T-helper 17 cell (primary cell): Measurements from ENCODE around the gene JARID2. TPM values are rescaled to one million over a fixed set of nuclear protein-coding genes. Genes with fewer than 3 reads are reported as not detected.

Experiments used
- ATAC-seq: fragments of 150-1000 bp; cut with Tn5 transposase; 2 replicates; pipeline ENCODE4 v1.10.0; 2021; ENCODE audit warnings: mild to moderate bottlenecking, moderate library complexity
- DNase-seq, 3 donors: peaks; one replicate each; pipeline versions ENCODE4 v3.0.0 to v3.0.0-alpha.2; 2020 to 2021
- H3K9me3 ChIP-seq: one replicate; pipeline ENCODE4 v1.7.0; 2013; ENCODE audit warnings: low read length, mild to moderate bottlenecking; ENCODE audit not compliant: control insufficient read depth, poor library complexity, severe bottlenecking
- H3K27ac Mint-ChIP-seq: one replicate; pipeline ENCODE4 v1.8.0; 2022; ENCODE audit warnings: mild to moderate bottlenecking, moderate library complexity, mixed read lengths
- H3K27me3 Mint-ChIP-seq: one replicate; pipeline ENCODE4 v1.8.0; 2022; ENCODE audit warnings: mixed read lengths
- H3K36me3 Mint-ChIP-seq: one replicate; pipeline ENCODE4 v1.8.0; 2022; ENCODE audit warnings: low read depth, mixed read lengths
- H3K4me1 Mint-ChIP-seq: one replicate; pipeline ENCODE4 v1.8.0; 2022; ENCODE audit warnings: mild to moderate bottlenecking, mixed read lengths
- H3K4me3 Mint-ChIP-seq: one replicate; pipeline ENCODE4 v1.8.0; 2022; ENCODE audit warnings: mild to moderate bottlenecking, moderate library complexity, mixed read lengths
- total RNA-seq, 4 donors: library from RNA in 2 of 4; stranded (reverse) in 2 of 4; gene quantifications; one replicate each; pipeline ENCODE4 v1.2.3 and lab custom pipeline; 2022 to 2026

JARID2 gene
- total RNA-seq, 2 donors from 2014 or later, result 21.9 to 35.5 TPM

DNA sequence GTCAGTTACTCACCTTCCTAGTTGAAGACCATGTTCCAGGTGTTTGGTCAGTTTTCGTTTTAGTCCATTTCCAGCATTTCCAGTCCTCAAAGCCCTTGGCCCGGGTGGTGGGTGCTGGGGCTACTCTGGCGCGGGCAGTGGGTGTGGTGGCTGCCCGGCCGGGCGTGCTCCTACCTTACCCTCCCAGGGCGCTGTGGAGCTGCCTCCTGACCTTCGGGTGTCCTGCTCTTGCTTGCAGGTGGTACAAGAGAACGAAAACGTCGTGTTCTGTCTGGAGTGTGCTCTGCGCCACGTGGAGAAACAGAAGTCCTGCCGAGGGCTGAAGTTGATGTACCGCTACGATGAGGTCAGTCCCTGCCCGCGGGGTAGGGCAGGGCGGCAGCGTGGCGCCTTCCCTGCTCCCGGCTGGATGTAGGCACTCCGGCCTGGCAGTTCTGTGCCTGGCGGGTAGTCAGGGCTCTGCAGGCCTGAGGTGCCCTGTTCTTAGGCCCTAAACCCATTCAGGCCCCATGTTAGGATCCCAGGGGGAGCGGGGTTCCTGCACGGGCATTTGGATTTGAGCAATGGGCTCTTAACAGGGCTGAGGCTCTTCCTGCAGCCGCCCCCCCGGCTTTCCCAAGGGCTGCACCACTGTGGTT is 271.2 kb downstream of the JARID2 start:
- peaks cover 5% of the 10 kb centered on the region for H3K36me3 Mint-ChIP-seq
- peaks cover 10% of the 10 kb centered on the region for H3K4me1 Mint-ChIP-seq
- ATAC-seq, result no peak
- no peak overlapping the region for H3K27ac Mint-ChIP-seq
- DNase-seq, result no peak
- H3K4me3 Mint-ChIP-seq, result no peak overlapping the region
- no peaks in the 10 kb centered on the region for H3K27me3 Mint-ChIP-seq
- no peaks in the 10 kb centered on the region for H3K9me3 ChIP-seq

DNA sequence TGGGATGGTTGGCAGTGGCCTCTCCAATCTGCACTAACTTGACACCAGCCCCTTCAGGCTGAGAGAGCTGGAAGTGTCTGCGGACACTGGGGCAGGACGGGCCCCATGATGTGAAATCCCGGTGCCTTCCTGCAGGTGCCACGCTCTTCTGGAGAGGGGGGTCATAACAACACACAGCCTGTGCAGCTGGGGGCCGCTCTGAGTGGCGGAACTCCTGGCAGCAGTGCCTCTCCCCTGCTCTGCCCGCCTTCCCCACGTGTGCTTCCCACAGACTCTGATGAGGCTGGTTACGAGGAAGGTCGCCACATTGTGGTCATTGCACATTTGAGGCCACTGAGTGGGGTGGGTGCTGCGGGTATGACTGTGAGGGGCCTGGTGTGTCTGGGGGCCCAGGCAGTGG is 271.7 kb downstream of the JARID2 start:
- no peak overlapping the region for H3K27ac Mint-ChIP-seq
- peaks cover 10% of the 10 kb centered on the region for H3K4me1 Mint-ChIP-seq
- H3K27me3 Mint-ChIP-seq, result no peaks in the 10 kb centered on the region
- H3K4me3 Mint-ChIP-seq, result no peak overlapping the region
- no peaks in the 10 kb centered on the region for H3K9me3 ChIP-seq
- DNase-seq, result no peak
- peaks cover 4% of the 10 kb centered on the region for H3K36me3 Mint-ChIP-seq
- ATAC-seq, result no peak

DNA sequence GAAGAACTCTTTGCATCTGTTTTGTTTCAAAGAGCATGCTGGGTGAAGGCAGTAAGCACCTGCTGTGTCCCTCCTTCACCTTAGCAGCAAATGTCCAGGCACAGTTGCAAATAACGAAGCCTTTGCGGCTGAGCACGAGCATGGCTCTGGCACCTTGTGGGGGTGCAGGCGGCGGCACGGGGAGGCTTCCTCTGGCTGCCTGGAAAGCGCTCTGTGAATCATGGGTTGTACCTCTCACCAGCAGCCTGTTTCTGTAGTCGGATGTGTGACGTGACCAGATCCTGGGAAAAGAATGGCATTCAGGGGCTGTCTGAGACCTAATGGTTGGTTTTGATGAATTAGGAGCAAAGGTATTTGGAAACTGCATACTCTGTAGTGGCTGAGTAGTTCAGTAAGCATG is 272.2 kb downstream of the JARID2 start:
- Mint-ChIP-seq H3K4me1 (peaks cover 10% of the 10 kb centered on the region), H3K4me3 (no peak overlapping the region), H3K36me3 (peaks cover 4% of the 10 kb centered on the region), H3K27ac (no peak overlapping the region), H3K27me3 (no peaks in the 10 kb centered on the region)
- ATAC-seq, result no peak
- no peaks in the 10 kb centered on the region for H3K9me3 ChIP-seq
- no peak for DNase-seq

DNA sequence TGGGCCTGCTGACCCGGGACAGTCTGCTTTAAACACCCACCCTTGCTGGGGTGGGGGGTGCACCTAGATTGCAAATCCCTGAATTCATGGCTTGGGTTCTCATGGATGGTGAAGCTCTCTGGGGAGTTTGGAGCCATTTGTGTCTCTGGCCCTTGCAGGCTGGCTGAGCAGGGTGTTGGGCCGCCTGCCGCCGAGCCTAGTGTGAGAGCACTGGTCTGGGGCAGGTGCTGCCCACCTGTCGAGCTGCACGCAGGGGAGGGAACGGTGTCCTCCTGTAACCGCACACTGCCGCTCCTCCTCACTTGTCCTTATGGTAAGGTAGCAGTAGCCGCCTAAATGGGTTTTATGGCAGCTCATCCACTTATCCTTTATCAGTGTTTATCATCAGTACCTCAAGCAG is 273.0 kb downstream of the JARID2 start:
- H3K27me3 Mint-ChIP-seq, result no peaks in the 10 kb centered on the region
- H3K4me1 Mint-ChIP-seq, result peaks cover 8% of the 10 kb centered on the region
- peak overlapping the region; percentile 72 for H3K27ac Mint-ChIP-seq
- ATAC-seq (no peak), DNase-seq (no peak)
- H3K9me3 ChIP-seq, result no peaks in the 10 kb centered on the region
- H3K4me3 Mint-ChIP-seq, result no peak overlapping the region
- H3K36me3 Mint-ChIP-seq, result peaks cover 2% of the 10 kb centered on the region

DNA sequence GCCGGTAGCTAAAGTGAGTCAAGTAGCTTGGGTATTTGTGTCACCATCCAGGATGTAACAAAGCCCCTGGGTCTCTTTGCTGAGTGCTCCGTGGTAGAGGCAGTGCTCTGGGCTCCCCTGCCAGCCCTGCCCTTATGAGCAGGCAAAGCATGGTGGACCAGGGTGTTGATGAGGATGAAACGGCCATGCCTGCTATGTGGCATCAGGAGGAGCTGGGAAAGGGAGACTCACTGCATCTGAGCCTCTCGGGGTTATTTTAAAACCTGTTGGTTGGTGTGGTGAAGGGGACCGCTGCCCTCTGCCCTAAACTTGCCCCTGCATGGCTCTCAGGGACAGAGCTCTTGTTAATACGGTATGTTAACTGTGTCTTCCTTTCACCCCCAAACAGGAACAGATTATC is 273.8 kb downstream of the JARID2 start:
- ATAC-seq (no peak), DNase-seq (no peak)
- Mint-ChIP-seq H3K27ac (peak overlapping the region; percentile 72), H3K4me3 (no peak overlapping the region), H3K27me3 (no peaks in the 10 kb centered on the region), H3K36me3 (peaks cover 2% of the 10 kb centered on the region), H3K4me1 (peaks cover 6% of the 10 kb centered on the region)
- no peaks in the 10 kb centered on the region for H3K9me3 ChIP-seq

DNA sequence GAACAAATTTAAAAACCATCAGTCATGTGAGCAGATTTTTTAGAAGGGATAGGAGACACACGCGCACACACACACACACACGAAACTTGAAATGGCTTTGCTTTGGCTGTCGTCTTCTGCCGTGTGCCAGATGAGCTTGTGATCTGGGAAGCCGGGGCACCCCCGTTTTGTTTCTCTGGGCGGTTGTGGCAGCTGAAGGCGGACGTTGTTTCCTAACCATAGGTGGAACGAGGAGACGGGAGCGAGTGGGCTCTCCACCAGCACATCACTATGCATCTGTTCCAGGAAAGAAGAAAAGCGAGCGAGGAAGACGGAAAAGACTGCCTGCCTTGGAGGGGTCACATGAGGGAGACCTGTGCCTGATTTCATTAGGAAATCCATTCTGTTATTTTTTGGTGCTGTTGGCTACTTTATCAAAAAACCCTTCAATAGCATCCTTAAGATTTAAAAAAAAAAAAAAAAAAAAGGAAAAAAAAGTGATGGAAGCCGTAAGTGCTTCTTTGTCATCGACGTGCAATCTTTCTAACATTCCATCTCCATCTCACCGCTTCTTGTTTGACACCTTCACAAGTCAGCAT is 274.8 kb downstream of the JARID2 start:
- H3K4me3 Mint-ChIP-seq, result no peak overlapping the region
- peak overlapping the region; percentile 51 for H3K27ac Mint-ChIP-seq
- peaks cover 2% of the 10 kb centered on the region for H3K4me1 Mint-ChIP-seq
- no peaks in the 10 kb centered on the region for H3K27me3 Mint-ChIP-seq
- peaks cover 2% of the 10 kb centered on the region for H3K36me3 Mint-ChIP-seq
- DNase-seq (no peak), ATAC-seq (no peak)
- no peaks in the 10 kb centered on the region for H3K9me3 ChIP-seq

DNA sequence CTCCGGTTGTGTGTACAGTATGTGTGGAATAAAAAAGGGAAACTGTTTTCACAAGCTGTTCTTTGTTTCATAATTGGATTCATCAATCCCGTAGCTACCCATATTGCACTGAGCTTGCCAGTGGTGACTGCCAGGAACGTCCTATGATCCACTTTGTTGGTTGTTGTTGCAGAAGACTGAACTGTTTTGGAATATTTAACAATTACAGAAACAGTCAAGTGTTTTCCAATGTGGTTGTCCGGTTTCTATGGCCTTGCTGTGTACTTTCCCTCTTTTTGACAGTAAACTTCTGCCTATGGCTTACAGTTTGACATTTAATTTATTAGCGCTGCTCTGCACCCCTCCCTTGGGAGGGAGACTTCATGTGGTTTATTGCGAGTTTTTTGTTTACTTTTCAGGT is 275.7 kb downstream of the JARID2 start:
- H3K27ac Mint-ChIP-seq, result no peak overlapping the region

DNA sequence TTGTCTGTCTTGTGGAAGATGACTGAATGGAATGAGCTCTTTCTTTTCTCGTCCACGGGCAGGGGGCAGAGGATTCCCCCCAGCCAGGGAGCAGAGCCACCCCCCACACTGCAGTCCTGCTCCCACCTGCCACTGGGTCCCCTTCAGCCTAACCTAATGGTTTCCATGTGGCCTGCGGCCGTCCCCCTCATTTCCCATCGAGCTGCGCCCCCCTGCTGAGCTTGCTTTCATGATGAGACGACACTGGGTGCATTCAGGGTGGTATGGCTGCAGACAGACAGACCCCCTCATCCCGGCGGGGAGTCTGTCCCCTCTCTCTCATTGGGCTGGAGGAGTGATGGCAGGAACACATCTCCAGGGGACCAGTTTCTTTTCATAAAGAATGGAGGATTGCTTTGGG is 276.2 kb downstream of the JARID2 start:
- no peak for ATAC-seq
- no peaks in the 10 kb centered on the region for H3K9me3 ChIP-seq
- Mint-ChIP-seq H3K27me3 (no peaks in the 10 kb centered on the region), H3K27ac (peak overlapping the region; percentile 77), H3K4me3 (no peak overlapping the region), H3K4me1 (peaks cover 2% of the 10 kb centered on the region), H3K36me3 (peaks cover 3% of the 10 kb centered on the region)
- DNase-seq, result no peak

More for the DNA sequence above, 275.7 kb downstream of the JARID2 start:
- H3K4me1 Mint-ChIP-seq, result peaks cover 2% of the 10 kb centered on the region
- H3K9me3 ChIP-seq, result no peaks in the 10 kb centered on the region
- H3K4me3 Mint-ChIP-seq, result no peak overlapping the region
- no peaks in the 10 kb centered on the region for H3K27me3 Mint-ChIP-seq
- no peak for DNase-seq
- ATAC-seq, result no peak
- H3K36me3 Mint-ChIP-seq, result peaks cover 3% of the 10 kb centered on the region

DNA sequence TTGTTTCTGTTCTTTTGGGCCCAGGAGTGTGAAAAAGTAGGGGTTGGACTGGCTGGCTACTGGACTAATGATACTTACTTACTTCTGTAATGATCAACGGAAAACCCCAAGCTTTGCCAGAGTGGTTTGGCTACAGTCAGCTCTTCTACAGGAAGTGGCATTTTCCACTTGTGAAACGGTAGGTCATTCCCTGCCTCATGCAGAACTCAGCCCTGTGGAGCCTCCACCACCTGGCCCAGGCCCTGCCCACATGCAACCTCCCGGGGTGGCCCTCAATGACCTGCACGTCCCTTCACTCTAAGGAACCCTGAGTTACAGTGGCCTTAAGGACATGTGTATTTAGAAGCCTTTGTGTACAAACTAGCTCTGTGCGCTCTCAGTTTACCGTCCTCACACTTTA is 276.6 kb downstream of the JARID2 start:
- ATAC-seq (no peak), DNase-seq (no peak)
- no peaks in the 10 kb centered on the region for H3K9me3 ChIP-seq
- Mint-ChIP-seq H3K4me3 (no peak overlapping the region), H3K36me3 (peaks cover 3% of the 10 kb centered on the region), H3K27me3 (no peaks in the 10 kb centered on the region), H3K4me1 (peaks cover 2% of the 10 kb centered on the region), H3K27ac (peak overlapping the region; percentile 77)

DNA sequence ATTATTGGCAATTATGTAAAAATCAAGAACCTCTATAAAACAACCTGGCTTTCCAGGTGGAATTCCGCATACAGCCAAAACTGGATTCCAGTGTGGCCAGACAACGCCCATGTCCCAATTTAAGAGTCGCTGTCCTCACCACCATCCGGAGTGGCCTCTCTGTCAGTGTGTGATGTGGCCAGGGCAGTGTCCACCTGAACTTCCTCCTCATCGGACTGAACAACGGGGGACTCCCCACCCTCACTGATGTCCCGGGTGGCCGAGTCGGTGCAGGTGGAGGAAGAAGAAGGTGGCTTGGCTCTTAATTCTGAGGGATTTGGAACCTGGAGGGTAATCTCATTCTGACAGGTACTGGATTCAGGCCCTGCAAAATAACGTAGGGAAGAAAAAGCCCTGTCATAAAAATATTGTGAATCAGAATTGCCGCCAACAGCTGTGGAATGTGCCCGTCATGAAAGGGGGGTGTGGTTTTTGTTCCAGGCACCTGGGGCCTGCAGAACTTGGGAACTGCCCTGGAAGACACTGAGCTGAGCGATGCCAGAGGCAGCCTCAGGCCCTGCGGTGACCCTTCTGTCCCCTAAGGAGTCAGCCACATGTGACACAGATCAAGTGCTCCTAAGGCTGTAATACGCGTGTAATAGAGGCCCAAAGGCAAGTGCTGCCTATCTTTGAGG is 277.1 kb downstream of the JARID2 start:
- no peak for DNase-seq
- Mint-ChIP-seq H3K4me1 (peaks cover 2% of the 10 kb centered on the region), H3K4me3 (no peak overlapping the region), H3K27ac (peak overlapping the region; percentile 77), H3K36me3 (peaks cover 3% of the 10 kb centered on the region), H3K27me3 (no peaks in the 10 kb centered on the region)
- ATAC-seq, result no peak
- no peaks in the 10 kb centered on the region for H3K9me3 ChIP-seq

DNA sequence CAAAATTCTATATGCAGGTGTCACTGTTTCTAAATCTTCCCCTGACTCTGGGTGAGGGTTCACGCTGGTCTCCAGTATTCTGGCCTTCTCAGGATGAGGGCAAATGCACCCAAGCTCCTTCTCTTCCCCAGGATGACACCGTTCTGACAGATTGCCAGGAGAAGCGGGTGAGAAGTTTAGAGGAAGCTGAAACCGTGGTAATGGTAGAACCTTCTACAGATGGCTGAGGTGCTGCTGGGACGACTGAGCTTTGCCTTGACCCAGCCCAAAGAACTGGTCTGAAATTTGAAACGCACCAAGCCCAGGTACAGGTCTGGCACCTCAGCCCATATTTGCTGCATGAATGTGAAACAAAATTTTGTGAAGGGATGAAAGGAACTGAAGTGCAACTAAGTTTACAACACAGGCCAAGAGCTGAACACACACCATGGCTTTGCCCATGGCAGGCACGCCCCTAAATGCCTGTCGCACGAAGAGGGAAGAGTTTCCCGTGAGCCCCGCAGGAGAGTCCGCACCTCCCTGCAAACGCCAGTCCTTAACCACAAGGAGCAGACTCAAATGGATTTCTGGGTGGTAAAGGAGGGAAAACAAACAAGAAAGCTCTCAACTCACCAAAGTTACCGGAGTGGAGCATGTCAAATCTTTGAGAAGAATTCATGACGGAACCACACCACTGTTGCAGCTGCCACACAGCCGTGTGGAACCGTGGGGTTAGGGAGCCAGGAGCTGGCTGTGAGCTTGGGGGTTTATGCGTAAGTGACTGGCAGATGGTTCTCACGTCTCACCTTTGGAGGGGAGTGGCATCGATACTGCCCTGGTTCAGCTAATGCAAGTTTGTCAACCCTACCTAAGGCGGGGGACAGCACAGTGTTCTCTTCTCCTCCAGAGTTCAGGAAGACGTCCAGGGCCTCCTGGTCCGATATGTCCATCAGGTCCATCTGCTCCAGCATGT is 278.1 kb downstream of the JARID2 start:
- H3K27ac Mint-ChIP-seq, result peak overlapping the region; percentile 37
- ATAC-seq (no peak), DNase-seq (no peak)
- peaks cover 3% of the 10 kb centered on the region for H3K36me3 Mint-ChIP-seq
- H3K4me1 Mint-ChIP-seq, result peaks cover 2% of the 10 kb centered on the region
- no peaks in the 10 kb centered on the region for H3K9me3 ChIP-seq
- H3K27me3 Mint-ChIP-seq, result no peaks in the 10 kb centered on the region
- H3K4me3 Mint-ChIP-seq, result no peak overlapping the region

DNA sequence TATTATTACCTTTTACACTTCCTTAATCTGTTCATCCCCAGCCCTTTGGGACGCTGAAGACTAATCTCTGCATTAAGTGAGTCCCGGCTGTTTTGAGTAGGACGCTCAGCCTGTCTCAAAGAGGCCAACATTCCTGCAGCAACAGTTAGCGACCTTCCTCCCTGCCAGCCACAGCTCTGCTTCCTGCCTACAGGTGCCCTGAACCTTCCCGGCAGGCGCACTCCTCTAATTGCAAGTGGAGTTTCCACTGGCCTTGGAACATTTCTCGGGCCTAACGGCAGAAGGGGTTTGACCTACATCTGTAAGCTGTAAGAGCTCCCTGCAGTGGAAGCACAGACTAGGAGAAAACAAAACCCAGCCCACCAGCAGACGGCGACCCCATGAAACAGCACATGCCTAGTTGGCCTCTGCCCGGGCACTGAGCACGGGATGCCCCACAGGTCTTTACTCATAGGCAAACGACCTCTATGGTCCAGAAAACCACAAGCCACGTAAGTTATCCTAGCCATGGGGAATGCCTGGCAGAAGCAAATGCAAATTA is 279.1 kb downstream of the JARID2 start:
- DNase-seq (no peak), ATAC-seq (no peak)
- no peaks in the 10 kb centered on the region for H3K9me3 ChIP-seq
- Mint-ChIP-seq H3K4me1 (peaks cover 2% of the 10 kb centered on the region), H3K36me3 (peaks cover 2% of the 10 kb centered on the region), H3K27ac (peak overlapping the region; percentile 53), H3K27me3 (no peaks in the 10 kb centered on the region), H3K4me3 (no peak overlapping the region)

DNA sequence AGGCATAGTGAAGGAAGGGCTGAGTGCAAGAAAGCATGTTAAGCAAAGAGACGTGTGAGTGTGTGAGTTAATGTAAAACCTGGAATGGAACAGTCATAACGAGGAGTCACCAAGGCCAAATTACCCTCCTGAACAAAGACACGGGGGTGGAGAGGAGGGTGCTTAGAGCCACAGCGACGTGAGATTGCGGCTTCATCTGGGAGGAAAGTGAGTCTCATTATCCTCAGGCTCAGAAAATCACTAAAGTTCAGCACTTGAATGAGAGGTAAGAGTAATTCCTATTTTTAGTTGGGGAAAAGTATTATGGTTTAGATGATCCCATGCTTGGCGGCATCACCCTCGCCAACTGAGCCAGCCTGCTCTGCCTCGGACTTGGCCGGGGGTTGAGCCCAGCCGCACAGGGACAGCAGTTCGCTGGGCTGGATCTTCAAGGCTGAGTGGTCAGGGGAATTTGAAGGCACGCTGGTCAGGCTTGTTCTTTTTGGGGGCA is 280.4 kb downstream of the JARID2 start:
- DNase-seq, result no peak
- H3K27me3 Mint-ChIP-seq, result no peaks in the 10 kb centered on the region
- no peaks in the 10 kb centered on the region for H3K9me3 ChIP-seq
- H3K36me3 Mint-ChIP-seq, result peaks cover 4% of the 10 kb centered on the region
- peaks cover 3% of the 10 kb centered on the region for H3K4me1 Mint-ChIP-seq
- H3K27ac Mint-ChIP-seq, result no peak overlapping the region
- no peak overlapping the region for H3K4me3 Mint-ChIP-seq
- ATAC-seq, result no peak
